ENCODE measurements around the gene L3MBTL4. TPM values are rescaled to one million over a fixed set of nuclear protein-coding genes. Genes with fewer than 3 reads are reported as not detected.
"Not testable (repeated sequence)": the region's sequence is repeated elsewhere in the genome, so short reads cannot be mapped to it uniquely, and the experiment has no call there.

The L3MBTL4 gene
- total and polyA plus RNA-seq, 9 of the 15 experiments (the other 6 are each of a cell fraction or from before 2014, with no cell fraction given), result not detected

DNA sequence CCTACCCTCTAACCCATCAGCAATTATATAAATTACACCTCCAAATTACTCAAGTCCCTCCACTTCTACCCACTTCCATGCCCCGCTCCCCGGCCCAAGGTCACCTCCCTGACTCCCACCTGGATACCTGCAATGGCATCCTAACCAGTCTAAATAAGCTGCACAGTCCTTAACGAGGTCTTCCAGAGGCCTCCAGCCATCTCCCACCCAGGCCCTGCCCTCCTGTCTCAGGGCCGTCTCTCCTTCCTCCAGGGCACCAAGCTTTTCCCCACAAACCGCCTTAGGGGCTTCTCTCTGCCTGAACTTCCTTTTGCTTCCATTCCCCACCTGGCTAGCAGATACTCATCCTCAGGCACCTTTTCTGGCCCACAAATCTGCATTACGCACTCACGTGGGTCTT lies 4.8 kb downstream of the L3MBTL4 start (continued):
- TF ChIP-seq, protein P1, sequence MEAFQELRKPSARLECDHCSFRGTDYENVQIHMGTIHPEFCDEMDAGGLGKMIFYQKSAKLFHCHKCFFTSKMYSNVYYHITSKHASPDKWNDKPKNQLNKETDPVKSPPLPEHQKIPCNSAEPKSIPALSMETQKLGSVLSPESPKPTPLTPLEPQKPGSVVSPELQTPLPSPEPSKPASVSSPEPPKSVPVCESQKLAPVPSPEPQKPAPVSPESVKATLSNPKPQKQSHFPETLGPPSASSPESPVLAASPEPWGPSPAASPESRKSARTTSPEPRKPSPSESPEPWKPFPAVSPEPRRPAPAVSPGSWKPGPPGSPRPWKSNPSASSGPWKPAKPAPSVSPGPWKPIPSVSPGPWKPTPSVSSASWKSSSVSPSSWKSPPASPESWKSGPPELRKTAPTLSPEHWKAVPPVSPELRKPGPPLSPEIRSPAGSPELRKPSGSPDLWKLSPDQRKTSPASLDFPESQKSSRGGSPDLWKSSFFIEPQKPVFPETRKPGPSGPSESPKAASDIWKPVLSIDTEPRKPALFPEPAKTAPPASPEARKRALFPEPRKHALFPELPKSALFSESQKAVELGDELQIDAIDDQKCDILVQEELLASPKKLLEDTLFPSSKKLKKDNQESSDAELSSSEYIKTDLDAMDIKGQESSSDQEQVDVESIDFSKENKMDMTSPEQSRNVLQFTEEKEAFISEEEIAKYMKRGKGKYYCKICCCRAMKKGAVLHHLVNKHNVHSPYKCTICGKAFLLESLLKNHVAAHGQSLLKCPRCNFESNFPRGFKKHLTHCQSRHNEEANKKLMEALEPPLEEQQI (IDR thresholded peaks at IDR 0.05), result no peak
- TF ChIP-seq MTA2 (IDR thresholded peaks at IDR 0.05; ENCODE audit: low read depth), result no peak
- TF ChIP-seq HNRNPL (IDR thresholded peaks at IDR 0.05; ENCODE audit: low read depth, low read length), result no peak
- TF ChIP-seq ATF1 (CRISPR knock-in tag; IDR thresholded peaks at IDR 0.05), result no peak
- no peak for TF ChIP-seq ATF1 (tag; IDR thresholded peaks at IDR 0.05)
- TF ChIP-seq, protein P2, sequence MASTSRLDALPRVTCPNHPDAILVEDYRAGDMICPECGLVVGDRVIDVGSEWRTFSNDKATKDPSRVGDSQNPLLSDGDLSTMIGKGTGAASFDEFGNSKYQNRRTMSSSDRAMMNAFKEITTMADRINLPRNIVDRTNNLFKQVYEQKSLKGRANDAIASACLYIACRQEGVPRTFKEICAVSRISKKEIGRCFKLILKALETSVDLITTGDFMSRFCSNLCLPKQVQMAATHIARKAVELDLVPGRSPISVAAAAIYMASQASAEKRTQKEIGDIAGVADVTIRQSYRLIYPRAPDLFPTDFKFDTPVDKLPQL (IDR thresholded peaks at IDR 0.05; ENCODE audit: extremely low read depth, insufficient read length), result no peak
- no peak for TF ChIP-seq NR4A1 (CRISPR knock-in tag; IDR thresholded peaks at IDR 0.05)
- no peak for TF ChIP-seq NR4A1 (tag; IDR thresholded peaks at IDR 0.05)
- TF ChIP-seq NRF1 (conservative IDR thresholded peaks at IDR 0.05 in 1 of 2, IDR thresholded peaks at IDR 0.05 in 1 of 2), result no peak
- TF ChIP-seq, protein P3, sequence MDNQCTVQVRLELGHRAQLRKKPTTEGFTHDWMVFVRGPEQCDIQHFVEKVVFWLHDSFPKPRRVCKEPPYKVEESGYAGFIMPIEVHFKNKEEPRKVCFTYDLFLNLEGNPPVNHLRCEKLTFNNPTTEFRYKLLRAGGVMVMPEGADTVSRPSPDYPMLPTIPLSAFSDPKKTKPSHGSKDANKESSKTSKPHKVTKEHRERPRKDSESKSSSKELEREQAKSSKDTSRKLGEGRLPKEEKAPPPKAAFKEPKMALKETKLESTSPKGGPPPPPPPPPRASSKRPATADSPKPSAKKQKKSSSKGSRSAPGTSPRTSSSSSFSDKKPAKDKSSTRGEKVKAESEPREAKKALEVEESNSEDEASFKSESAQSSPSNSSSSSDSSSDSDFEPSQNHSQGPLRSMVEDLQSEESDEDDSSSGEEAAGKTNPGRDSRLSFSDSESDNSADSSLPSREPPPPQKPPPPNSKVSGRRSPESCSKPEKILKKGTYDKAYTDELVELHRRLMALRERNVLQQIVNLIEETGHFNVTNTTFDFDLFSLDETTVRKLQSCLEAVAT (IDR thresholded peaks at IDR 0.05), result no peak

DNA sequence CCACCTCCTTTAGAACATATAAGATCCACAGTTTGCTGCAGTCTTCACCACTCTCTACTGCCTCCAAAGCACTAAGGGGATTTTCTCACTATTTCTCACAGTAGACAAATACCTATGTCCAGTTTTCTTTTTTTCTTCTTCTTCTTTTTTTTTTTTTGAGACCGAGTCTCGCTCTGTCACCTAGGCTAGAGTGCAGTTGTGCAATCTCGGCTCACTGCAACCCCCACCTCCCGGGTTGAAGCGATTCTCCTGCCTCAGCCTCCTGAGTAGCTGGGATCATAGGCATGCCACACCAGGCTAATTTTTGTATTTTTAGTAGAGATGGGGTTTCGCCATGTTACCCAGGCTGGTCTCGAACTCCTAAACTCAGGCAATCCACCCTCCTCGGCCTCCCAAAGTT lies 6.2 kb downstream of the L3MBTL4 start:
- H2AFZ ChIP-seq (ENCODE audit: low read depth, low read length); ATAC-seq; H3K36me3 ChIP-seq (ENCODE audit: control insufficient read depth, insufficient read depth, low read length); FAIRE-seq; H3K4me1 ChIP-seq (replicated peaks in 1 of 2; ENCODE audit: control insufficient read depth in 2 of 2, insufficient read depth in 2 of 2, low read length in 2 of 2); H3K4me2 ChIP-seq (ENCODE audit: insufficient read depth, low read length); H3K79me2 ChIP-seq (ENCODE audit: control insufficient read depth, insufficient read depth, low read length); H3K27me3 ChIP-seq (ENCODE audit: control insufficient read depth in 2 of 2, insufficient read depth in 2 of 2, low read length in 2 of 2); intact Hi-C loops (cut with micrococcal nuclease); H3K27ac ChIP-seq (ENCODE audit: extremely low read depth, low read depth, low read length); H4K20me1 ChIP-seq (replicated peaks; ENCODE audit: control insufficient read depth, insufficient read depth, low read length); DNase-seq (ENCODE audit: extremely low read depth in 1 of 4, low spot score in 3 of 4); H3K9ac ChIP-seq (ENCODE audit: insufficient read depth in 1 of 2, low read depth in 2 of 2, low read length in 2 of 2); H3K4me3 ChIP-seq; in situ Hi-C loops (cut with MboI); CTCF ChIA-PET (ENCODE audit: low intra/inter-chr PET ratio); H3K9me3 ChIP-seq (replicated peaks; ENCODE audit: control insufficient read depth, insufficient read depth, low read depth, low read length); BruUV-seq (replicated peaks); H3K9me1 ChIP-seq (ENCODE audit: control insufficient read depth, insufficient read depth, low read length): not testable (repeated sequence)
- POLR2A ChIA-PET, result interaction anchor here (0.9 kb wide), 1 partner anchor 1561 kb away, joined by 4 read pairs; no protein-coding TSS in a partner anchor
- WGBS (ENCODE audit: insufficient coverage, low coverage, missing lambda C conversion rate), result 0% methylated on average over 4 of the region's 8 CpGs

Measured in K562 (cell line).